HUDEP-2 (cell line): Measurements from ENCODE around the gene SCMH1.

Source experiments
- DNase-seq, 76 experiments: peaks; one replicate each; lab custom pipeline; 2025; ENCODE audit not compliant: unreplicated experiment in 76 of 76; lab: John Stamatoyannopoulos, UW

The SCMH1 gene

GRCh38 chr1:41102653-41103052 is 139.5 kb downstream of the SCMH1 start:
- no peak for DNase-seq

- DNase-seq, result no peak
These were observed 140.0 kb downstream of the SCMH1 start for GRCh38 chr1:41101950-41102607.

DNA sequence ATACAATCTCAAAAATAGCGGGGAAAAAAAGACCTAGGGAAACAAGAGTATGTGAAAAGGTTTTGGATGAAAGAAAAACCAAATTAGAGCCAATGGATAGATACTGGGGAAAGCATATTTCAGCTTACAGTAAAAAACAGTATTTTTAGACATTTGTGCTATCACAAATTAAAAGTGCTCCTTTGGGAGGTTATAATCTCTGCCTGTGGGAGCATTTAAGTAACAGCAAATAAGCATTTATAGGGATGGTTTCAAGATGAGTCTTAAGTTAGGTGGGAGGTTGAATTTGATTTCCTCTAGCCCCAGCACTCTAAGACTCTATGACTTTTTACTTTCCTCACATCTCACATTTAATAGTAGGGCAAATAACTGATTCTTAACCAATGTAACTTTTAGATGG is 141.0 kb downstream of the SCMH1 start:
- no peak for DNase-seq

GRCh38 chr1:41100170-41100569 is 141.9 kb downstream of the SCMH1 start:
- no peak for DNase-seq

GRCh38 chr1:41098730-41099460 is 143.2 kb downstream of the SCMH1 start:
- no peak for DNase-seq

DNA sequence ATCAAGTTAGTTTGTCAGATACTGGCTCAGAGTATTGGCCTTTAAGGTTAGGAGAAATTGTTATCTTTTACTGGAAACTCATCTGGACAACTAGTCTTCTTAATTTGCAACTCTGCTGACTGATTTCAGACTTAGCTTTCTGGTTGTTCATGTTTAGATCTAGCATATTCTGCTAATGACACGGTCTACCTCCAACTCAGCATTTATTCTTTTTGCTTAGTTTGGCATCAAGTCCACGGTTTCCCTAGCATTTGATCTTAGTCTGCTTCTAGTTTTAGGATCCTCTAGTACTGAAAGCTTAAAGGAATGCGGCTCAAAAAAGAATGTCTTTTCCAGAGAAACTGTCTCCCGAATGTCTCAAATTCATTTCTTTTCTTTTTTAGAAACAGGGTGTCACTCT is 145.0 kb downstream of the SCMH1 start:
- no peak for DNase-seq

GRCh38 chr1:41093826-41094225 is 148.3 kb downstream of the SCMH1 start:
- no peak for DNase-seq

DNA sequence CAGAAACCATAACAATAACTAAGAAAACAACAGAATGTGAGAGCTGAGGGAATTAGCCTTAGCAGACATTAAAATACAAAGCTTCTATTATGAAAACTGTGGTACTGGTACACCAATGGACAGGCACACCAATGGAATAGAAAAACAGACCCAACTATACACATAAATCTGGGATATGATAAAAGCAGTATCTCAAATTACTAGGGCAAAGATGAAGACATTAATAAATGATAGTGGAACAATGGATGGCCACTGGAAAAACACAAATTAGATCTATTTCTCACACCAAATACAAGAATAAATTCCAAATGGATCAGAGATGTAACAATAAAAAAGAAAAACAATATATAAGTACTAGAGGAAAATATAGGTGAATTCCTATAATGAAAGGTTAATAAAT is 155.2 kb downstream of the SCMH1 start:
- no peak for DNase-seq

DNA sequence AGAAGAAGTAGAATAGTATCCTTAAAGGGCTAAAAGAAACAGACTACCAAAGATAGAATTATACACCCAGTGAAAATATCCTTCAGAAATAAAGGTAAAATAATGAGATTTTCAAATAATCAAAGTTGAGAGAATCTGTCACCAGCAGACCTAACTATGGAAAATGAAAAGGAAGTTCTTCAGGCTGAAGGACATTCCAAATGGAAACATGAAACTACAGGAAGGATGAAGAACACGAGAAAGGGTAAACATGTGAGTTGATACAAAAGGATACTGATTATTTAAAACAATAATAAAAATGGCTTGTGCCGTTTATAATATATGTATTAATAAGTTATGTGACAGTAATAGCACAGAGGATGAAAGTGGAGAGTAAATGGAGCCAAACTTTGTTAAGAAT is 163.5 kb downstream of the SCMH1 start:
- DNase-seq, result no peak

DNA sequence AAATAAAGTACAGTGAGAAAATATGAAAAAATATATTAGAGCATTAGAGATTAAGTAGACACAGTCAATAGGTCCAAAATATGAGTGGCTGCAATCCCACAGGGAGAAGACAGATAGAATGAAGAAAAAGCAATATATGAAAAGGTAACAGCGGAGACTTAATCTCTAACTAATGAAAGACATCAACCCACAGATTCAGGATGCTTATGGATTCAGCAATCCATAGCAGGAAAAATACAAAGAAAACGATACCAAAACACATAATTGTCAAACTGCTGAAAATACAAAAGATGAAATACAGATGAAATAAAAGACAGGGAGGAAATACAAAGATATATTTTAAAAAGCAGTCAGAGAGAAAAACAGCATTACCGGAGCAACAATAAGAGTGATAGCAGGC is 163.9 kb downstream of the SCMH1 start:
- no peak for DNase-seq

GRCh38 chr1:41073971-41074370 is 168.1 kb downstream of the SCMH1 start:
- DNase-seq, result no peak

- no peak for DNase-seq
These were observed 170.1 kb downstream of the SCMH1 start for GRCh38 chr1:41072051-41072450.

DNA sequence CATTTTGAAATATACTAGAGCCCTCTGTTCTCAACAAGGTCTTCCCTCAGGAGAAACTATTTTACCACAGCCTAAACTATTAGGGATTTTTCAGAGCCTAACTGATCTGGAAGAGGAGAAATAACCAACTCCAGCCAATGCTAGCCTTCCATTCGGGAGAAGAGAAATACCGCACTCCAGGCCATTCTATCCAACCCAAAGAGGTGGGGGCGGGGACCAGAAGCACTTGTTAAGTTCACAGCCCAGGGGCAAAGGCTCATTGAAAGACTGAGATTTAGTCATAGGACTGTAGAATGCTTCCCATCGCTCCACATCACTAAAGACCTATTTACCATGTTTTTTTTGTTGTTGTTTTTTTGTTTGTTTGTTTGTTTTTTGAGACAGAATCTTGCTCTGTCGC is 185.2 kb downstream of the SCMH1 start:
- no peak for DNase-seq

DNA sequence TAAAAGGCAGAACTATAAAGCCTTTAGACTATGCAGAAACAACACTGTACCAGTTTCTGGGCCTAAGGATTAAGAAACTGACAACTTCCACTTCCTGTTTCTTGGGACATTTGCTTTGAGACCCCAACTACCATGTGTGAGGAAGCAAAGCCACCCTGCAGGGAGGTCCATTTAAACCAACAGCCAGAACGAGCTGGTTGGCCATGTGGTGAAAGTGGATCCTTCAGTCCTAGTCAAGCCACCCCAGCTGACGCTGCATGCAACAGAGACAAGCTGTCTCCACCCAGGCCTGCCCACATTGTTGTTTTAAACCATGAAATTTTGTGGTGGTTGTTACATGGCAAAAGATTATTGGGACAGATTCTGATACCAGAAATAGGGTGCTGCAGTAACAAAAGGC is 188.8 kb downstream of the SCMH1 start:
- no peak for DNase-seq

- DNase-seq, result no peak
These were observed 191.1 kb downstream of the SCMH1 start for GRCh38 chr1:41051022-41051421.

GRCh38 chr1:41048540-41048939 is 193.6 kb downstream of the SCMH1 start:
- no peak for DNase-seq

DNA sequence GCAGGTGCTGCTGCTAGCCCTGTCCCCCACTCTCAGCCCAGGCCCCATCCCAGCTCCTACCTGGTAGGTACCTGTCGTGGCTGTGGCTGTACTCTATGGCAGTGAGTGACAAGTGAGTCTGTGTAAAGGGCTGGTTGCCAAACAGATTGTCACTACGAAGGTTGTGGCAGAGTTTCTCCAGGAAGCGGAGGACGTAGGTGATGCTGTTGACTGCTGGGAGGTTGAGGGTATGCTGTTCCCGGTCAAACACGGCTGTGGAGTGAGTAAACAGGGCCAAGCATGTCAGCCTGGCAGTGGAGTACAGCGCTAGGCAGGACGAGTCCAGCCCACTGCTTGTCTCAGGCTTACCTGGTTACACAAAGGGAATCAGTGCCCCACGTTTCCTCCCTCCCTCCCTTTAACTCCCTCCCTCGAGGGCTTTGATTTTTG is 195.7 kb downstream of the SCMH1 start:
- DNase-seq, result no peak

- no peak for DNase-seq
These were observed 196.4 kb downstream of the SCMH1 start for GRCh38 chr1:41045740-41046139.

DNA sequence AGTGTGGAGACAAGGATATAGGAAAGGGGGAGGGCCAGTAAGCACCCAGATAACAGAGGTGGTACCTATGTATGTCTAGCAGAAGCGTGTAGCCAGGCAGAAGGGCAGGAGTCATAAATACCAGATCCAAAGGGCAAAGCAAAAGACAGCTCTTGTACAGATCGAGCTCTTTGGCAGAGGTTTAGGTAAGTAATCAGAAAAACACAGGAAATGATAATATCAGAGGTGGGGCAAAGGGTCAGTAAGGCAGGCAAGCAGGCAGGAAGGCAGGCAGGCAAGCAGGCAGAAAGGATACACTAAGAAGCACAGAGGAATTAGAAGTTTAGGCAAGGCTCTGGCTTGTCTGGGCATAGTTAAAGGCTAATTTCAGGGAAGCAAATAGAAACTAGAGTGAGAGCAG is 197.9 kb downstream of the SCMH1 start:
- no peak for DNase-seq

GRCh38 chr1:41041614-41042270 is 200.4 kb downstream of the SCMH1 start:
- no peak for DNase-seq

DNA sequence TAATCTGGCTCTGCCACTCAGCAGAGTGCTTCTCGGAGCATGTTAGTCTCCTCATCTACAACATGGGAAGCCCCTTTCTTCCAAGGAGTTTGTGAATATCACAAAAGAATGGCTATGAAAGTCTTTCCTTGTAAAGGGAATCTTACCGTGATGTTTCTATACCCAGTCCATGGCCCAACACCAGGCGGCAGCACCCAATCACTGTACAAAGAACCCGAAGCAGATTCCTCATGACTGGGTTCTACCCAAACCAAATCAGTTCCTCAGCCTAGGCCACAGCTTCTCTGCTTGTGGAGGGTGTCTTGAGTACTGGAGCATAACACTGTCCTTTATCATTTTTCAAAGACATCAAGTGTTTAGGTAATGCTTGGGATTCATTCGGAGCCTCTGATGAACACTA is 204.0 kb downstream of the SCMH1 start:
- DNase-seq, result no peak
